ENCODE data around the gene DNAJC8. TPM values are rescaled to one million over a fixed set of nuclear protein-coding genes. Genes with fewer than 3 reads are reported as not detected.

The DNAJC8 gene
- polyA plus RNA-seq, 3 donors, result 30.6 to 118 (median 113) TPM

DNA sequence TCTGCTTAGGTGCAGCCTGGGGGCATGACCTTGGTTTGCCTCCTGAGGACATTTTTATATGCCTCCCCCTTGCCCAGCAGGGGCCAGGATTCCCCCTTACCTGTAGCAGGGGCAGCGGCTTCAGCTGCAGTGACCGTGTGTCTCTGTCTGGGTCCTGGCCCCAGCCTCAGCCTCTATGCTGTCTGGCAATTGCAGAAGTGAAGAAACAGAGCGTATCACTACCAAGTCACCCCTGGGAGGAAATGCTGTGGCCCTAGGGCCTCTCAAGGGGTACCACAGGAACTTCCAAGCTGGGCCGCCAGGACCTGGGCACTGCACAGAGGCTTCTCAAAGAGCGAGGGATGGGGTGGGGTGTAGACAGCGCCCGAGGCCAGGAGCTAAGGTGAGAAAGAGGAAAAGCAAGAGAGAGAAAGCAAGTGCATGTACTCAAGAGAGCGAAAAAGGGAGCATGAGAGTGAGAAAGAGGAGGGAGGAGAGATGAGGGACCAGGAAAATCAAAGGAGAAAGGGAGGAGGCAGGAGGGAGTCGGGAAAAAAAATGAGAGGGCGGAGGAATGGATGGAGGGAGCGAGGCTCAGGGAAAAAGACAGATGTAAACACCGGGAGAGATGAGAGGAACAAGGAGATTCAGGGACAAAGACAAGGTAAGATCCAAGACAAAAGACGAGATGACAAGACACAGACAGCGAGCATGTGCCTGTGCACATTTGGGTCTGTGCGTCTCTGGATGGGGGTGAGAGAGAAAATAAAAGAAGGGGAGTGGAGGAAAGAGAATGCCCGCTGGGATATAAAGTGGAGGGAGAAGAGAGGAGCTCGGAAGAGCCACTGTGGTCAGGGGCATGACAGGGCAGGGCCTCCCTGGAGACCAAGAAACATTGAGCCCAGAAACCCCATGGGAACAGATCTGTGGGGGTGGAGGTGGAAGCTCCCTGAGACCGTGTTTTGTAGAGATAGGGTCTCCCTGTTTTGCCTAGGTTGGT lies 56.0 kb downstream of the DNAJC8 start, which contains the start of gene PTAFR:
Gene PTAFR (minus strand): TSS at position 199 of the 979 bp plus-strand sequence. CDS start 25,669 bp downstream, outside the sequence.
- intact Hi-C loops (cut with micrococcal nuclease), result loop anchor here in 1 of 2 donors (5.0 kb wide), 1 partner anchor 64 kb away; no protein-coding TSS in a partner anchor
- no peaks in the 10 kb centered on the region for H3K9me3 ChIP-seq (replicated peaks in 1 of 2; ENCODE audit: control insufficient read depth in 1 of 2, insufficient read depth in 1 of 2, low read length in 2 of 2)
- H3K9ac ChIP-seq (ENCODE audit: insufficient read depth, low read length, poor library complexity, severe bottlenecking), result peak within 1 kb of the TSS; percentile 84
- Mint-ChIP-seq H3K27ac (peak within 1 kb of the TSS; percentile 97 to 99 (median 98)), H3K4me1 (peaks cover 75% of the 10 kb centered on the region), H3K4me3 (peak within 1 kb of the TSS; percentile 96 to 98), H3K27me3 (ENCODE audit: low read depth in 3 of 3) (peaks cover 2 to 10% (median 5%) of the 10 kb centered on the region in 3 donors), H3K36me3 (peaks cover 16 to 38% of the 10 kb centered on the region in 2 donors), H3K9me3 (no peaks in the 10 kb centered on the region)
- WGBS (ENCODE audit: insufficient coverage), result 25% methylated on average over 16 of the region's 18 CpGs
- TF ChIP-seq, protein P1, sequence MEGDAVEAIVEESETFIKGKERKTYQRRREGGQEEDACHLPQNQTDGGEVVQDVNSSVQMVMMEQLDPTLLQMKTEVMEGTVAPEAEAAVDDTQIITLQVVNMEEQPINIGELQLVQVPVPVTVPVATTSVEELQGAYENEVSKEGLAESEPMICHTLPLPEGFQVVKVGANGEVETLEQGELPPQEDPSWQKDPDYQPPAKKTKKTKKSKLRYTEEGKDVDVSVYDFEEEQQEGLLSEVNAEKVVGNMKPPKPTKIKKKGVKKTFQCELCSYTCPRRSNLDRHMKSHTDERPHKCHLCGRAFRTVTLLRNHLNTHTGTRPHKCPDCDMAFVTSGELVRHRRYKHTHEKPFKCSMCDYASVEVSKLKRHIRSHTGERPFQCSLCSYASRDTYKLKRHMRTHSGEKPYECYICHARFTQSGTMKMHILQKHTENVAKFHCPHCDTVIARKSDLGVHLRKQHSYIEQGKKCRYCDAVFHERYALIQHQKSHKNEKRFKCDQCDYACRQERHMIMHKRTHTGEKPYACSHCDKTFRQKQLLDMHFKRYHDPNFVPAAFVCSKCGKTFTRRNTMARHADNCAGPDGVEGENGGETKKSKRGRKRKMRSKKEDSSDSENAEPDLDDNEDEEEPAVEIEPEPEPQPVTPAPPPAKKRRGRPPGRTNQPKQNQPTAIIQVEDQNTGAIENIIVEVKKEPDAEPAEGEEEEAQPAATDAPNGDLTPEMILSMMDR (IDR thresholded peaks at IDR 0.05), result peak; percentile 35
- H3K27ac ChIP-seq (ENCODE audit: low read depth in 1 of 2, low read length in 2 of 2), result peak within 1 kb of the TSS; percentile 83 to 95
- peaks cover 6 to 13% of the 10 kb centered on the region in 2 donors for H3K36me3 ChIP-seq (replicated peaks in 1 of 2; ENCODE audit: control insufficient read depth in 1 of 2, insufficient read depth in 2 of 2, low read length in 2 of 2)
- H3K4me1 ChIP-seq (ENCODE audit: control insufficient read depth in 1 of 2, insufficient read depth in 2 of 2, low read length in 2 of 2), result peaks cover 59 to 74% of the 10 kb centered on the region in 2 donors
- H3K4me2 ChIP-seq (replicated peaks; ENCODE audit: extremely low read depth, low read length, poor library complexity, severe bottlenecking), result peak within 1 kb of the TSS; percentile 93
- H2AFZ ChIP-seq (ENCODE audit: insufficient read depth, low read depth, low read length, poor library complexity, severe bottlenecking), result peak within 1 kb of the TSS; percentile 64
- peak; percentile 86 to 93 (median 87) for DNase-seq
- H4K20me1 ChIP-seq (ENCODE audit: insufficient read depth, low read length), result peaks cover 18% of the 10 kb centered on the region
- H3K79me2 ChIP-seq (ENCODE audit: insufficient read depth, low read length), result peaks cover 62% of the 10 kb centered on the region
- H3K4me3 ChIP-seq (replicated peaks in 1 of 3; ENCODE audit: low read depth in 2 of 3, low read length in 3 of 3), result peak within 1 kb of the TSS; percentile 61 to 97 (median 75)
- H3K27me3 ChIP-seq (ENCODE audit: control insufficient read depth in 2 of 2, insufficient read depth in 2 of 2, low read length in 2 of 2), result no peaks in the 10 kb centered on the region

DNA sequence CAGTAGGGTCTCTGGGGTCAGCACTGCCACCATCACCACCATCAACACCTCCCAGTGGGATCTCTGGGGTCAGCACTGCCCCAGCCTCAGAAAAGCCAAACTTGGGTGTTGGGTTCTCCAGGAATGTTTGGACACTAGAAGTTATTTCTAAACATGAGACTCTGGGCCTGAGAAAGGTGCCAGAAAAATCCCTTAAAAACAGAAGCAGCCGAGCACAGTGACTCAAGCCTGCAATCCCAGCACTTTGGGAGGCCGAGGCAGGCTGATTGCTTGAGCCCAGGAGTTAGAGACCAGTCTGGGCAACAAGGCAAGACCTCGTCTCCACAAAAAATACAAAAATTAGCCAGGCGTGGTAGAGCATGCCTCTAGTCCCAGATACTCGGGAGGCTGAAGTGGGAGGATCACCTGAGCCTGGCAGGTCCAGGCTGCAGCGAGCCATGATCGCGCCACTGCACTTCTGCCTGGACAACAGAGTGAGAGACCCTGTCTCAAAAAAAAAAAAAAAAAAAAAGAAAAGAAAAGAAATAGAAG lies 56.8 kb downstream of the DNAJC8 start:
- peak overlapping the region; percentile 97 to 99 (median 98) for H3K27ac Mint-ChIP-seq

More for the DNA sequence above, 56.8 kb downstream of the DNAJC8 start:
- H3K9me3 ChIP-seq (replicated peaks in 1 of 2; ENCODE audit: control insufficient read depth in 1 of 2, insufficient read depth in 1 of 2, low read length in 2 of 2), result no peaks in the 10 kb centered on the region
- TF ChIP-seq, protein P1 (IDR thresholded peaks at IDR 0.05), result no peak
- intact Hi-C loops (cut with micrococcal nuclease), result loop anchor here in 1 of 2 donors (5.0 kb wide), 1 partner anchor 64 kb away; no protein-coding TSS in a partner anchor
- 42% methylated on average over 5 of the region's 8 CpGs for WGBS (ENCODE audit: insufficient coverage)
- no peak overlapping the region for H2AFZ ChIP-seq (ENCODE audit: insufficient read depth, low read depth, low read length, poor library complexity, severe bottlenecking)
- peaks cover 79% of the 10 kb centered on the region for H3K4me1 Mint-ChIP-seq
- H3K9ac ChIP-seq (ENCODE audit: insufficient read depth, low read length, poor library complexity, severe bottlenecking), result peak overlapping the region; percentile 84
- H3K4me3 Mint-ChIP-seq, result peak overlapping the region; percentile 96 to 98
- peak overlapping the region; percentile 93 for H3K4me2 ChIP-seq (replicated peaks; ENCODE audit: extremely low read depth, low read length, poor library complexity, severe bottlenecking)
- H3K27ac ChIP-seq (ENCODE audit: low read depth in 1 of 2, low read length in 2 of 2), result peak overlapping the region; percentile 83 to 95
- H3K27me3 Mint-ChIP-seq (ENCODE audit: low read depth in 3 of 3), result peaks cover 2 to 10% (median 5%) of the 10 kb centered on the region in 3 donors
- H3K9me3 Mint-ChIP-seq, result no peaks in the 10 kb centered on the region
- H3K27me3 ChIP-seq (ENCODE audit: control insufficient read depth in 2 of 2, insufficient read depth in 2 of 2, low read length in 2 of 2), result no peaks in the 10 kb centered on the region
- H3K36me3 Mint-ChIP-seq, result peaks cover 21 to 46% of the 10 kb centered on the region in 2 donors
- peak overlapping the region; percentile 61 to 97 (median 75) for H3K4me3 ChIP-seq (replicated peaks in 1 of 3; ENCODE audit: low read depth in 2 of 3, low read length in 3 of 3)
- peaks cover 63 to 77% of the 10 kb centered on the region in 2 donors for H3K4me1 ChIP-seq (ENCODE audit: control insufficient read depth in 1 of 2, insufficient read depth in 2 of 2, low read length in 2 of 2)
- peaks cover 13 to 21% of the 10 kb centered on the region in 2 donors for H3K36me3 ChIP-seq (replicated peaks in 1 of 2; ENCODE audit: control insufficient read depth in 1 of 2, insufficient read depth in 2 of 2, low read length in 2 of 2)
- H4K20me1 ChIP-seq (ENCODE audit: insufficient read depth, low read length), result peaks cover 25% of the 10 kb centered on the region
- peaks cover 70% of the 10 kb centered on the region for H3K79me2 ChIP-seq (ENCODE audit: insufficient read depth, low read length)
- DNase-seq, result peak in 2 of 3 donors; percentile 36 to 44
